Skeletal muscle tissue (tissue), 4 donors: ENCODE measurements around the gene TTLL11. TPM values are rescaled to one million over a fixed set of nuclear protein-coding genes. Genes with fewer than 3 reads are reported as not detected.
A peak's percentile ranks its signal among the peaks of the same experiment; 100 is the strongest.
"Not testable (repeated sequence)": the region's sequence is repeated elsewhere in the genome, so short reads cannot be mapped to it uniquely, and the experiment has no call there.

ENCODE experiments used
- H3K27ac ChIP-seq: one replicate; pipeline ENCODE4 v1.7.0; 2013; ENCODE audit warnings: mild to moderate bottlenecking, low read depth, low read length, inconsistent platforms
- H3K27me3 ChIP-seq, 3 donors: one replicate each; pipeline ENCODE4 v1.7.0; 2013; ENCODE audit warnings: low read length in 3 of 3; ENCODE audit not compliant: control insufficient read depth in 3 of 3, insufficient read depth in 3 of 3
- H3K36me3 ChIP-seq, 3 donors: one replicate each; pipeline ENCODE4 v1.7.0; 2013; ENCODE audit warnings: low read length in 3 of 3; ENCODE audit not compliant: control insufficient read depth in 3 of 3, insufficient read depth in 3 of 3
- H3K4me1 ChIP-seq, 3 donors: one replicate each; pipeline ENCODE4 v1.7.0; 2013; ENCODE audit warnings: low read length in 3 of 3, mild to moderate bottlenecking in 3 of 3; ENCODE audit not compliant: control insufficient read depth in 3 of 3, insufficient read depth in 3 of 3
- H3K4me3 ChIP-seq, 3 donors: one replicate each; pipeline ENCODE4 v1.7.0; 2013; ENCODE audit warnings: low read length in 3 of 3
- H3K9ac ChIP-seq, 3 donors: one replicate each; pipeline ENCODE4 v1.7.0; 2013; ENCODE audit warnings: low read length in 3 of 3, mild to moderate bottlenecking in 3 of 3, moderate library complexity in 2 of 3, low read depth in 1 of 3
- H3K9me3 ChIP-seq, 3 donors: one replicate each; pipeline ENCODE4 v1.7.0; 2013; ENCODE audit warnings: low read length in 3 of 3; ENCODE audit not compliant: control insufficient read depth in 3 of 3
- total RNA-seq: library from RNA; depleted of rRNA; stranded (reverse); fragments of >200 nt; gene quantifications from one replicate; pipeline ENCODE4 v1.2.3, GENCODE V29; 2014
- donor health status: Osteomylitis.

TTLL11 gene
- total RNA-seq, 1 donor from 2014 or later, result 13.0 TPM

- Histone ChIP-seq H3K9ac (peak overlapping the region in 1 of 3 donors; percentile 16), H3K27ac (peak overlapping the region; percentile 54)
Observed at GRCh38 chr9:122015170-122015821, 77.8 kb downstream of the TTLL11 start.

GRCh38 chr9:122011818-122012498, 81.2 kb downstream of the TTLL11 start:
- Histone ChIP-seq H3K27me3 (no peaks in the 10 kb centered on the region), H3K4me3 (no peak overlapping the region), H3K27ac (no peak overlapping the region), H3K9me3 (no peaks in the 10 kb centered on the region), H3K9ac (no peak overlapping the region), H3K36me3 (no peaks in the 10 kb centered on the region), H3K4me1 (peaks cover 17 to 28% (median 21%) of the 10 kb centered on the region in 3 donors)

More at GRCh38 chr9:122015170-122015821, 77.8 kb downstream of the TTLL11 start:
- Histone ChIP-seq H3K4me3 (peak overlapping the region in 1 of 3 donors; percentile 24), H3K27me3 (no peaks in the 10 kb centered on the region), H3K9me3 (no peaks in the 10 kb centered on the region), H3K4me1 (peaks cover 14 to 16% (median 15%) of the 10 kb centered on the region in 3 donors), H3K36me3 (no peaks in the 10 kb centered on the region)

- no peak overlapping the region for H3K9ac ChIP-seq
- peak overlapping the region; percentile 11 to 49 (median 38) for H3K4me3 ChIP-seq
- no peaks in the 10 kb centered on the region for H3K36me3 ChIP-seq
- peaks cover 4 to 15% (median 6%) of the 10 kb centered on the region in 3 donors for H3K4me1 ChIP-seq
- H3K9me3 ChIP-seq, result no peaks in the 10 kb centered on the region
- no peak overlapping the region for H3K27ac ChIP-seq
- H3K27me3 ChIP-seq, result no peaks in the 10 kb centered on the region
Observed at GRCh38 chr9:122008559-122008958, 84.5 kb downstream of the TTLL11 start.

- H3K27ac ChIP-seq, result no peak overlapping the region
- H3K9me3 ChIP-seq, result no peaks in the 10 kb centered on the region
- H3K27me3 ChIP-seq, result no peaks in the 10 kb centered on the region
- H3K4me1 ChIP-seq, result peaks cover 7 to 15% (median 7%) of the 10 kb centered on the region in 3 donors
- H3K4me3 ChIP-seq, result no peak overlapping the region
- no peak overlapping the region for H3K9ac ChIP-seq
- no peaks in the 10 kb centered on the region for H3K36me3 ChIP-seq
Observed at GRCh38 chr9:122007837-122008236, 85.3 kb downstream of the TTLL11 start.

- no peak overlapping the region for H3K27ac ChIP-seq
- no peaks in the 10 kb centered on the region for H3K36me3 ChIP-seq
- H3K27me3 ChIP-seq, result no peaks in the 10 kb centered on the region
- H3K9me3 ChIP-seq, result no peaks in the 10 kb centered on the region
- no peak overlapping the region for H3K4me3 ChIP-seq
- H3K4me1 ChIP-seq, result peaks cover 19 to 32% (median 19%) of the 10 kb centered on the region in 3 donors
- H3K9ac ChIP-seq, result no peak overlapping the region
Observed at GRCh38 chr9:122005597-122005996, 87.5 kb downstream of the TTLL11 start.

- peaks cover 19 to 32% (median 19%) of the 10 kb centered on the region in 3 donors for H3K4me1 ChIP-seq
- no peaks in the 10 kb centered on the region for H3K9me3 ChIP-seq
- no peaks in the 10 kb centered on the region for H3K27me3 ChIP-seq
- H3K9ac ChIP-seq, result no peak overlapping the region
- no peak overlapping the region for H3K4me3 ChIP-seq
- H3K27ac ChIP-seq, result no peak overlapping the region
- H3K36me3 ChIP-seq, result no peaks in the 10 kb centered on the region
Observed at GRCh38 chr9:122004589-122004988, 88.5 kb downstream of the TTLL11 start.

GRCh38 chr9:122001491-122002201, 91.5 kb downstream of the TTLL11 start:
- Histone ChIP-seq H3K9ac (peak overlapping the region; percentile 17 to 40 (median 22)), H3K9me3 (no peaks in the 10 kb centered on the region), H3K27ac (peak overlapping the region; percentile 72), H3K4me1 (peaks cover 21 to 31% (median 26%) of the 10 kb centered on the region in 3 donors), H3K27me3 (no peaks in the 10 kb centered on the region), H3K36me3 (no peaks in the 10 kb centered on the region), H3K4me3 (peak overlapping the region in 2 of 3 donors; percentile 15 to 24)

GRCh38 chr9:122000526-122000925, 92.6 kb downstream of the TTLL11 start:
- H3K4me3 ChIP-seq, H3K36me3 ChIP-seq, H3K9me3 ChIP-seq, H3K27ac ChIP-seq, H3K27me3 ChIP-seq, H3K9ac ChIP-seq: not testable (repeated sequence)
- peaks cover 21 to 31% (median 26%) of the 10 kb centered on the region in 3 donors for H3K4me1 ChIP-seq

- peaks cover 21 to 31% (median 26%) of the 10 kb centered on the region in 3 donors for H3K4me1 ChIP-seq
- H3K36me3 ChIP-seq, result no peaks in the 10 kb centered on the region
- no peak overlapping the region for H3K4me3 ChIP-seq
- no peaks in the 10 kb centered on the region for H3K9me3 ChIP-seq
- no peaks in the 10 kb centered on the region for H3K27me3 ChIP-seq
- no peak overlapping the region for H3K27ac ChIP-seq
- H3K9ac ChIP-seq, result no peak overlapping the region
Observed at GRCh38 chr9:121999556-121999955, 93.6 kb downstream of the TTLL11 start.
